Panc1 (cell line): ENCODE measurements around the gene OR2B2. TPM values are rescaled to one million over a fixed set of nuclear protein-coding genes. Genes with fewer than 3 reads are reported as not detected.

Experiments used
- ATAC-seq: fragments of 200-7000 bp; cut with Tn5 transposase; 2 replicates; pipeline ENCODE4 v1.9.1; 2020; ENCODE audit warnings: mild to moderate bottlenecking, moderate library complexity
- BruUV-seq: library from RNA; stranded (reverse); fragments of 400-500 nt; replicated peaks from 2 replicates; lab custom pipeline; 2021; lab: Mats Ljungman, UMichigan
- CTCF ChIA-PET: fragments of 300-600 bp; sonication (Branson Sonifier 250); formaldehyde crosslinking; loops from one replicate; lab custom pipeline; 2022; ENCODE audit warnings: antibody characterized with exemption; lab: Charles Lee
- POLR2A ChIA-PET: fragments of 300-600 bp; sonication (Branson Sonifier 250); formaldehyde crosslinking; loops from one replicate; lab custom pipeline; 2022; ENCODE audit warnings: antibody characterized with exemption; lab: Charles Lee
- DNase-seq: peaks from one replicate; pipeline ENCODE4 v3.0.0-alpha.2; 2010; ENCODE audit warnings: low read depth, low spot score
- H3K27ac ChIP-seq: 2 replicates; pipeline ENCODE4 v1.5.1; 2011; ENCODE audit warnings: mild to moderate bottlenecking, low read length, inconsistent platforms
- H3K27me3 ChIP-seq: fragments of 200-500 bp; sonication (Bioruptor generic); 2 replicates; pipeline ENCODE4 v1.6.0; 2014; ENCODE audit warnings: low read length, inconsistent platforms; ENCODE audit not compliant: control insufficient read depth, insufficient read depth
- H3K36me3 ChIP-seq: fragments of 200-500 bp; sonication (Bioruptor generic); 2 replicates; pipeline ENCODE4 v1.5.1; 2014; ENCODE audit warnings: inconsistent platforms, mild to moderate bottlenecking, low read length, moderate library complexity; ENCODE audit not compliant: control insufficient read depth, insufficient read depth
- H3K4me1 ChIP-seq: 2 replicates; pipeline ENCODE4 v1.5.1; 2011; ENCODE audit warnings: inconsistent platforms, mild to moderate bottlenecking, low read length, moderate library complexity; ENCODE audit not compliant: control insufficient read depth, insufficient read depth
- H3K4me3 ChIP-seq, 2 experiments: 2 replicates each; pipeline ENCODE4 v1.5.1; 2011 to 2012; ENCODE audit warnings: low read depth in 2 of 2, low read length in 2 of 2, mild to moderate bottlenecking in 2 of 2, inconsistent platforms in 1 of 2, moderate library complexity in 1 of 2
- H3K9me3 ChIP-seq: fragments of 200-500 bp; sonication (Bioruptor generic); 2 replicates; pipeline ENCODE4 v1.5.1; 2014; ENCODE audit warnings: low read depth, mild to moderate bottlenecking, inconsistent platforms, low read length, moderate library complexity; ENCODE audit not compliant: control insufficient read depth, insufficient read depth
- CTCF ChIP-seq: fragments of 450-650 bp; IDR thresholded peaks from 2 replicates; pipeline ENCODE4 v1.5.1; 2017; ENCODE audit warnings: mild to moderate bottlenecking
- POLR2AphosphoS5 ChIP-seq: IDR thresholded peaks from 2 replicates; pipeline ENCODE4 v1.6.1; 2012; ENCODE audit warnings: mild to moderate bottlenecking, low read depth, low read length, moderate library complexity
- REST ChIP-seq, 2 experiments: IDR thresholded peaks; 2 replicates each; pipeline ENCODE4 v1.6.1; 2011 to 2012; ENCODE audit warnings: low read depth in 2 of 2, control low read depth in 1 of 2, low read length in 1 of 2, mild to moderate bottlenecking in 1 of 2, moderate library complexity in 1 of 2; ENCODE audit not compliant: insufficient read depth in 1 of 2
- SIN3A ChIP-seq: IDR thresholded peaks from 2 replicates; pipeline ENCODE4 v1.6.1; 2012; ENCODE audit warnings: low read depth, mild to moderate bottlenecking, low read length, moderate library complexity, borderline replicate concordance; ENCODE audit not compliant: insufficient read depth
- TCF7L2 ChIP-seq: IDR thresholded peaks from 2 replicates; pipeline ENCODE4 v1.6.1; 2011; ENCODE audit warnings: mild to moderate bottlenecking, low read depth, low read length, inconsistent platforms
- in situ Hi-C: cut with HindIII; loops from 2 replicates; pipeline ENCODE4 v1.10.0; 2016; ENCODE audit warnings: low sequenced_read_pairs, low pct_unique_long_range_greater_than_20kb
- intact Hi-C: fragments of 100-400 bp; cut with micrococcal nuclease; formaldehyde crosslinking; loops from one replicate; pipeline ENCODE4 v1.10.0; 2022; ENCODE audit not compliant: unreplicated experiment
- total RNA-seq: library from RNA; stranded (reverse); gene quantifications from one replicate; pipeline ENCODE4 v1.2.1, GENCODE V29; 2021; ENCODE audit not compliant: unreplicated experiment

The OR2B2 gene
- total RNA-seq, 1 experiment from 2014 or later = not detected

- in situ Hi-C loops (no loop called here), intact Hi-C loops (no loop called here)
- H3K27me3 ChIP-seq = peaks cover 4% of the 10 kb centered on the region; the same call in 1 of the 2 replicates
- no peak for DNase-seq
- no peaks in the 10 kb centered on the region for H3K4me1 ChIP-seq
- BruUV-seq = no TSS peak
- TF ChIP-seq SIN3A = no peak
- TF ChIP-seq POLR2AphosphoS5 = no peak
- no peak for TF ChIP-seq CTCF
- TF ChIP-seq TCF7L2 = no peak
- TF ChIP-seq REST (IDR thresholded peaks at IDR 0.05; ENCODE audit: insufficient read depth in 1 of 2, low read depth in 2 of 2, low read length in 1 of 2) = no peak
- no peak for ATAC-seq
- no peaks in the 10 kb centered on the region for H3K36me3 ChIP-seq
- H3K4me3 ChIP-seq = no peak overlapping the region
- POLR2A ChIA-PET = no interaction called here
- CTCF ChIA-PET = no interaction called here
- no peaks in the 10 kb centered on the region for H3K9me3 ChIP-seq
- no peak overlapping the region for H3K27ac ChIP-seq
These were observed 28.6 kb upstream of the OR2B2 start for GRCh38 chr6:27940766-27941165.

GRCh38 chr6:27931209-27931608 lies 19.0 kb upstream of the OR2B2 start:
- CTCF ChIA-PET = no interaction called here

More at GRCh38 chr6:27931209-27931608, 19.0 kb upstream of the OR2B2 start:
- Histone ChIP-seq H3K4me3 (no peak overlapping the region), H3K36me3 (no peaks in the 10 kb centered on the region), H3K4me1 (no peaks in the 10 kb centered on the region), H3K27me3 (no peaks in the 10 kb centered on the region), H3K27ac (no peak overlapping the region), H3K9me3 (no peaks in the 10 kb centered on the region)
- TF ChIP-seq SIN3A (no peak), REST (IDR thresholded peaks at IDR 0.05; ENCODE audit: insufficient read depth in 1 of 2, low read depth in 2 of 2, low read length in 1 of 2) (no peak), POLR2AphosphoS5 (no peak), TCF7L2 (no peak), CTCF (no peak)
- POLR2A ChIA-PET = no interaction called here
- BruUV-seq = no TSS peak
- in situ Hi-C loops = no loop called here
- intact Hi-C loops = loop anchor here (5.0 kb wide), 1 partner anchor 51 kb away; no protein-coding TSS in a partner anchor
- ATAC-seq (no peak), DNase-seq (no peak)
